Measurements from ENCODE around the gene PARK7. TPM values are rescaled to one million over a fixed set of nuclear protein-coding genes. Genes with fewer than 3 reads are reported as not detected.

PARK7 gene
- total and polyA plus RNA-seq, 2 experiments from 2014 or later = 199 to 603 TPM

- peaks cover 49% of the 10 kb centered on the region for H3K36me3 ChIP-seq
- no peaks in the 10 kb centered on the region for H3K9me3 ChIP-seq (ENCODE audit: low read depth)
- DNase-seq (ENCODE audit: low read depth in 1 of 2, low spot score in 1 of 2) = no peak
- no peak overlapping the region for H3K27ac ChIP-seq
- H3K4me1 ChIP-seq (ENCODE audit: low read depth) = no peaks in the 10 kb centered on the region
- no peak for TF ChIP-seq CTCF (IDR thresholded peaks at IDR 0.05; ENCODE audit: low read depth, low read length)
- no peak overlapping the region for H3K4me3 ChIP-seq
- H3K27me3 ChIP-seq = no peaks in the 10 kb centered on the region
Observed at GRCh38 chr1:7970246-7970645, 8.7 kb downstream of the PARK7 start.

- H3K4me3 ChIP-seq = no peak overlapping the region
- no peak for TF ChIP-seq CTCF (IDR thresholded peaks at IDR 0.05; ENCODE audit: low read depth, low read length)
- H3K27ac ChIP-seq = no peak overlapping the region
- no peak for DNase-seq (ENCODE audit: low read depth in 1 of 2, low spot score in 1 of 2)
- H3K4me1 ChIP-seq (ENCODE audit: low read depth) = no peaks in the 10 kb centered on the region
- H3K27me3 ChIP-seq = no peaks in the 10 kb centered on the region
- no peaks in the 10 kb centered on the region for H3K9me3 ChIP-seq (ENCODE audit: low read depth)
- peaks cover 42% of the 10 kb centered on the region for H3K36me3 ChIP-seq
Observed at GRCh38 chr1:7971024-7971423, 9.5 kb downstream of the PARK7 start.

GRCh38 chr1:7972285-7972684, 10.8 kb downstream of the PARK7 start:
- Histone ChIP-seq H3K27ac (no peak overlapping the region), H3K4me3 (no peak overlapping the region), H3K27me3 (no peaks in the 10 kb centered on the region), H3K9me3 (ENCODE audit: low read depth) (no peaks in the 10 kb centered on the region), H3K4me1 (ENCODE audit: low read depth) (no peaks in the 10 kb centered on the region), H3K36me3 (peaks cover 36% of the 10 kb centered on the region)
- no peak for TF ChIP-seq CTCF (IDR thresholded peaks at IDR 0.05; ENCODE audit: low read depth, low read length)
- DNase-seq (ENCODE audit: low read depth in 1 of 2, low spot score in 1 of 2) = no peak

- H3K9me3 ChIP-seq (ENCODE audit: low read depth) = no peaks in the 10 kb centered on the region
- H3K4me1 ChIP-seq (ENCODE audit: low read depth) = no peaks in the 10 kb centered on the region
- no peak overlapping the region for H3K4me3 ChIP-seq
- TF ChIP-seq CTCF (IDR thresholded peaks at IDR 0.05; ENCODE audit: low read depth, low read length) = no peak
- H3K27ac ChIP-seq = no peak overlapping the region
- DNase-seq (ENCODE audit: low read depth in 1 of 2, low spot score in 1 of 2) = no peak
- peaks cover 34% of the 10 kb centered on the region for H3K36me3 ChIP-seq
- H3K27me3 ChIP-seq = no peaks in the 10 kb centered on the region
Observed at GRCh38 chr1:7973086-7973485, 11.6 kb downstream of the PARK7 start.

- H3K4me1 ChIP-seq (ENCODE audit: low read depth) = no peaks in the 10 kb centered on the region
- no peaks in the 10 kb centered on the region for H3K27me3 ChIP-seq
- no peaks in the 10 kb centered on the region for H3K9me3 ChIP-seq (ENCODE audit: low read depth)
- no peak overlapping the region for H3K4me3 ChIP-seq
- DNase-seq (ENCODE audit: low read depth in 1 of 2, low spot score in 1 of 2) = peak; percentile 83 to 85
- peak; percentile 92 for TF ChIP-seq CTCF (IDR thresholded peaks at IDR 0.05; ENCODE audit: low read depth, low read length)
- H3K27ac ChIP-seq = no peak overlapping the region
- H3K36me3 ChIP-seq = peaks cover 26% of the 10 kb centered on the region
Observed at GRCh38 chr1:7975212-7975865, 13.8 kb downstream of the PARK7 start.

Data from cardiac muscle cell (in vitro differentiated cells and primary cell).